Measurements from ENCODE around the gene KHDC4.

Gene KHDC4

GRCh38 chr1:155934097-155934935 lies at the start of gene KHDC4:
Gene KHDC4 (minus strand): TSS chr1:155934413. CDS start chr1:155934373, 40 bp downstream.
- Mint-ChIP-seq H3K36me3 (ENCODE audit: low read depth) (peaks cover 27% of the 10 kb centered on the region), H3K4me3 (no peak within 1 kb of the TSS), H3K27ac (no peak within 1 kb of the TSS), H3K4me1 (peaks cover 27% of the 10 kb centered on the region), H3K27me3 (ENCODE audit: low read depth) (no peaks in the 10 kb centered on the region), H3K9me3 (no peaks in the 10 kb centered on the region)
- TF ChIP-seq, protein P1, sequence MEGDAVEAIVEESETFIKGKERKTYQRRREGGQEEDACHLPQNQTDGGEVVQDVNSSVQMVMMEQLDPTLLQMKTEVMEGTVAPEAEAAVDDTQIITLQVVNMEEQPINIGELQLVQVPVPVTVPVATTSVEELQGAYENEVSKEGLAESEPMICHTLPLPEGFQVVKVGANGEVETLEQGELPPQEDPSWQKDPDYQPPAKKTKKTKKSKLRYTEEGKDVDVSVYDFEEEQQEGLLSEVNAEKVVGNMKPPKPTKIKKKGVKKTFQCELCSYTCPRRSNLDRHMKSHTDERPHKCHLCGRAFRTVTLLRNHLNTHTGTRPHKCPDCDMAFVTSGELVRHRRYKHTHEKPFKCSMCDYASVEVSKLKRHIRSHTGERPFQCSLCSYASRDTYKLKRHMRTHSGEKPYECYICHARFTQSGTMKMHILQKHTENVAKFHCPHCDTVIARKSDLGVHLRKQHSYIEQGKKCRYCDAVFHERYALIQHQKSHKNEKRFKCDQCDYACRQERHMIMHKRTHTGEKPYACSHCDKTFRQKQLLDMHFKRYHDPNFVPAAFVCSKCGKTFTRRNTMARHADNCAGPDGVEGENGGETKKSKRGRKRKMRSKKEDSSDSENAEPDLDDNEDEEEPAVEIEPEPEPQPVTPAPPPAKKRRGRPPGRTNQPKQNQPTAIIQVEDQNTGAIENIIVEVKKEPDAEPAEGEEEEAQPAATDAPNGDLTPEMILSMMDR (IDR thresholded peaks at IDR 0.05; ENCODE audit: unreplicated experiment in 3 of 3) = peak in 1 of 3 experiments; percentile 13

DNA sequence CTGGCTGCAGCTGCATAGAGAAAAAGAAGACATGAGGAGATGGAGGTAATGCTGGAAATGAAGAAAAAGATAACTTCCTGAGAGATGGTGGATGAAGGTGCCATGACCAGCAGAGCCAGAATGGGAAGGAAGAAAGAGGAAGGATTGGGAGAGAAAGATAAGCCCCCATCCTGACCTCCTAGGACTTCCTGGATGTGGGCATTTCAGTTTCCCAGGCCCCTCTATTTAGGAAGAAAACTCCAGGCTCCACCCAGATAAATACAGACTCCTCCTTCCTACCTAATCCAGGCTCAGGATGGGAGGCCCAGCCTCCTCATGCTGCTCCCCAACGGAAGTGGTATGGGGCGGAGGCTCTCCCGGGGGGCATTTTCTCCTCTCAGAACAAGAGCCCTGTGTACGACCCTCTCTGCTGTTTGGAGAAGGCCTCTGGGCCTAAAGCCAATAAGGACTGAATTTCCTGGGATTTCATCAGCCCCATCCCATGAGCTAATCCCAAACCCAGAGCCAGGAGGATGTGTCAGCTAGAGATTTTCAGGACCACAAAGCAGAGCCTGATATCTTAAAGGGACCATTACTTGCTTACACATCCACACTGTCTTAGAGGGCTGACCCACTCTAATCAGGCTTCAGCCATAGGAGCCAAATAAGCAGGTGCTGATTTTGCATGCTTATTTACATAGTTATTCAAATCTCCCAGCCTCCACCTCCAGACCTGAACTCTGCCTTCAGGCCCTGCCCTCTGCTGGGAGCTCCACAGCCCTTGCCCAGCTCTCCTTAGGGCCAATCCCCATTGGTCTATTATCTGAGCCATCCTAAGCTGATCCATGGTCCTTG lies 49.2 kb upstream of the KHDC4 start:
- peaks cover 4% of the 10 kb centered on the region for H3K27me3 Mint-ChIP-seq (ENCODE audit: low read depth)
- peaks cover 56% of the 10 kb centered on the region for H3K4me1 Mint-ChIP-seq
- TF ChIP-seq, protein P1 (IDR thresholded peaks at IDR 0.05; ENCODE audit: unreplicated experiment in 3 of 3) = no peak
- no peaks in the 10 kb centered on the region for H3K9me3 Mint-ChIP-seq
- peak overlapping the region; percentile 30 to 96 (median 96) for H3K27ac Mint-ChIP-seq
- H3K4me3 Mint-ChIP-seq = peak overlapping the region; percentile 16 to 78 (median 57)
- no peaks in the 10 kb centered on the region for H3K36me3 Mint-ChIP-seq (ENCODE audit: low read depth)

- TF ChIP-seq, protein P1 (IDR thresholded peaks at IDR 0.05; ENCODE audit: unreplicated experiment in 3 of 3) = no peak
- no peaks in the 10 kb centered on the region for H3K9me3 Mint-ChIP-seq
- H3K4me3 Mint-ChIP-seq = peak overlapping the region in 2 of 3 experiments; percentile 61 to 78
Measured at GRCh38 chr1:155982106-155982505, 47.9 kb upstream of the KHDC4 start.

DNA sequence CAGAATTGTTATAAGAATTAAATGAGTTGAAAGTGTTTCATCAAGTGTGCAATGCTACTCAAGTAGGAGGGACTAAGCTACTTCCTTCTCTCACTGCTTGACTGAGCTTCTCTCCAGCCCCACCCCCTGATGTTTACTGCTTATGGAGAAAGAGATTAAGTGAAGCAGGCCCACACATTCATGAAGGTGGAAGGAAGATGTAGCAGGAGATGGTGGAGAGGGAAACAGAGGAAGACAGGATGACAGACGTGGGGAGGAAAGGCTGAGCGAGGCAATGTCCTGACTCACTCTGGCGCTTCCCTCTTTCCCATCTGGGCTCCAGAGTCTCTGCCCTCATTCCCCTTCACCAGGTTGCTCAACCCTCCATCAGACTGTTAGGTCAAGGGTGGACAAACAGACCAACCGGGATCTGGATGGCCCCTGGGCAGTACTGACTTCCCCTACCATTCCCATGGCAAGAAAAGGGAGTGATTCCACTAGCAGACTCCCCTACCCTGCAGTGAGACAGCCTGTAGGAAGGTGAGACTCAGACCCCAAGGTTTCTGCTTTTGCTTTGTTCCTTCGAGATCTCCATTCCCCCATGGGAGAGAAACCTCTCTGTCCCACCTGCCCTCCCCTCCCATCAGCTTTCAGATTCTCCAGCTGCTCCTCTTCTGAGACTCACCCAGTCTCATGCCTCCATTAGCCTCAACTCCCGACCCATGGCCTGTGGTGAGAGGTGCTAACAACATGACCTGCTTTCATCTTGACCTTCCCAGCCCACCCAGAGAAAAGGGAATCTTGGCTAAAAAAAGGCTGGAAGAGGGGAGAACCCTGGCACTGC lies 47.3 kb upstream of the KHDC4 start:
- H3K27me3 Mint-ChIP-seq (ENCODE audit: low read depth) = peaks cover 4% of the 10 kb centered on the region

More at GRCh38 chr1:155982106-155982505, 47.9 kb upstream of the KHDC4 start:
- Mint-ChIP-seq H3K4me1 (peaks cover 56% of the 10 kb centered on the region), H3K27me3 (ENCODE audit: low read depth) (peaks cover 4% of the 10 kb centered on the region), H3K36me3 (ENCODE audit: low read depth) (no peaks in the 10 kb centered on the region), H3K27ac (peak overlapping the region; percentile 95 to 96 (median 96))

More for the DNA sequence above, 47.3 kb upstream of the KHDC4 start:
- TF ChIP-seq, protein P1 (IDR thresholded peaks at IDR 0.05; ENCODE audit: unreplicated experiment in 3 of 3) = no peak
- H3K9me3 Mint-ChIP-seq = no peaks in the 10 kb centered on the region
- peaks cover 61% of the 10 kb centered on the region for H3K4me1 Mint-ChIP-seq
- H3K4me3 Mint-ChIP-seq = peak overlapping the region; percentile 75 to 95 (median 95)
- H3K36me3 Mint-ChIP-seq (ENCODE audit: low read depth) = no peaks in the 10 kb centered on the region
- peak overlapping the region; percentile 95 to 96 (median 96) for H3K27ac Mint-ChIP-seq

Data from nephron (organoid).